Uterus (tissue), 2 donors: ENCODE data around the gene LMNTD1.

ENCODE experiments used
- CTCF ChIP-seq, 4 experiments: fragments of 200-600 bp in 2 of 4; fragments of 450-650 bp in 2 of 4; sonication (generic) in 2 of 4; IDR thresholded peaks; one replicate each; pipeline ENCODE4 v1.5.1; 2016 to 2019; ENCODE audit warnings: antibody characterized with exemption in 4 of 4, mild to moderate bottlenecking in 2 of 4, moderate library complexity in 1 of 4
- POLR2A ChIP-seq, 2 donors: fragments of 450-650 bp; IDR thresholded peaks; one replicate each; pipeline ENCODE4 v1.6.1; 2016; ENCODE audit warnings: antibody characterized with exemption in 2 of 2, mild to moderate bottlenecking in 1 of 2, moderate library complexity in 1 of 2

DNA sequence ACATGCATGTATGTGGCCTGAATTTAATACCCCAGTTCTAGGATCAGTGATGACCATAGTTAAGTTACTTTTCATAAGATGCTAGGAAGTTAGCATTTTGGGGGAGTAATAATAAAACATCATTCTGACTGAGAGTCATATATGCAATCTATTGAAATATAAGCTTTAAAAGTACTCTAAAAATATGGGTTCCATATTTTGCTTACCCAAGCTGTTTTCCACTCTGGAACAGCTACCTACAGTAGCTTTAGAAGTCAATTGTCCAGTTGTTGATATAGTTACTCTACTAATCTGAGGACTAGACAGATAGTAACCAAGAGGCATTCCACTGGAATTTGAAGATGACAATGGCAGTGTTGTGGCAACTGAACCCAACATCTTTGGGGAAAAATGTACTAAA lies 4.0 kb downstream of the LMNTD1 start:
- TF ChIP-seq POLR2A (IDR thresholded peaks at IDR 0.05) (no peak), CTCF (IDR thresholded peaks at IDR 0.05) (no peak)
